Thoracic aorta (tissue), 2 donors: Measurements from ENCODE around the gene MTURN. TPM values are rescaled to one million over a fixed set of nuclear protein-coding genes. Genes with fewer than 3 reads are reported as not detected.

Experiments used
- ATAC-seq: fragments of 150-250 bp; one replicate; pipeline ENCODE4 v1.8.0; 2017; ENCODE audit warnings: low read depth; ENCODE audit not compliant: insufficient number of reproducible peaks, low FRiP score
- DNase-seq: peaks from one replicate; pipeline ENCODE4 v3.0.0-alpha.2; 2020; ENCODE audit warnings: low spot score
- H3K27ac ChIP-seq, 2 donors: fragments of 200-600 bp; sonication (generic); 1 replicate in 1 of 2; 2 replicates in 1 of 2; pipeline ENCODE4 v1.5.1; 2016; ENCODE audit warnings: mild to moderate bottlenecking in 2 of 2, moderate library complexity in 2 of 2
- H3K27me3 ChIP-seq: fragments of 200-600 bp; sonication (generic); replicated peaks from 2 replicates; pipeline ENCODE4 v1.6.0; 2016; ENCODE audit warnings: mild to moderate bottlenecking; ENCODE audit not compliant: insufficient read depth
- H3K36me3 ChIP-seq: fragments of 200-600 bp; sonication (generic); one replicate; pipeline ENCODE4 v1.5.1; 2016
- H3K4me1 ChIP-seq, 2 donors: fragments of 200-600 bp; sonication (generic); 1 replicate in 1 of 2; 2 replicates in 1 of 2; pipeline versions ENCODE4 v1.5.1 to v1.6.0; 2016; ENCODE audit warnings: low read depth in 2 of 2, mild to moderate bottlenecking in 1 of 2; ENCODE audit not compliant: control insufficient read depth in 1 of 2
- H3K4me3 ChIP-seq: fragments of 200-600 bp; sonication (generic); 2 replicates; pipeline ENCODE4 v1.5.1; 2016; ENCODE audit warnings: mild to moderate bottlenecking
- H3K9me3 ChIP-seq: fragments of 200-600 bp; sonication (generic); 2 replicates; pipeline ENCODE4 v1.5.1; 2016
- CTCF ChIP-seq: fragments of 200-600 bp; sonication (generic); IDR thresholded peaks from one replicate; pipeline ENCODE4 v1.5.1; 2019; ENCODE audit warnings: antibody characterized with exemption
- total RNA-seq, 2 donors: library from RNA; depleted of rRNA; stranded (reverse); fragments of >200 nt; gene quantifications; one replicate each; pipeline versions ENCODE4 v1.1.0 to v1.2.3, GENCODE V29; 2016

Gene MTURN
- total RNA-seq, 2 donors from 2014 or later = 71.1 to 80.1 TPM

- H3K9me3 ChIP-seq = no peaks in the 10 kb centered on the region
- no peak for TF ChIP-seq CTCF
- no peaks in the 10 kb centered on the region for H3K27me3 ChIP-seq
- H3K27ac ChIP-seq = no peak overlapping the region
- no peak for ATAC-seq
- DNase-seq = no peak
- no peaks in the 10 kb centered on the region for H3K36me3 ChIP-seq
- H3K4me1 ChIP-seq = no peaks in the 10 kb centered on the region
- H3K4me3 ChIP-seq = no peak overlapping the region
Observed at GRCh38 chr7:30206491-30206890, 71.7 kb downstream of the MTURN start.

GRCh38 chr7:30206942-30207341, 72.2 kb downstream of the MTURN start:
- no peak for DNase-seq
- no peak overlapping the region for H3K4me3 ChIP-seq
- no peaks in the 10 kb centered on the region for H3K36me3 ChIP-seq
- no peak for TF ChIP-seq CTCF
- H3K27me3 ChIP-seq = no peaks in the 10 kb centered on the region
- ATAC-seq = no peak
- no peak overlapping the region for H3K27ac ChIP-seq
- no peaks in the 10 kb centered on the region for H3K9me3 ChIP-seq
- no peaks in the 10 kb centered on the region for H3K4me1 ChIP-seq

GRCh38 chr7:30207376-30207775, 72.6 kb downstream of the MTURN start:
- H3K4me1 ChIP-seq = no peaks in the 10 kb centered on the region
- H3K36me3 ChIP-seq = no peaks in the 10 kb centered on the region
- H3K4me3 ChIP-seq = no peak overlapping the region
- no peak overlapping the region for H3K27ac ChIP-seq
- no peaks in the 10 kb centered on the region for H3K27me3 ChIP-seq
- TF ChIP-seq CTCF = no peak
- H3K9me3 ChIP-seq = no peaks in the 10 kb centered on the region
- no peak for DNase-seq
- ATAC-seq = no peak

GRCh38 chr7:30209951-30210350, 75.2 kb downstream of the MTURN start:
- ATAC-seq (no peak), DNase-seq (no peak)
- Histone ChIP-seq H3K36me3 (no peaks in the 10 kb centered on the region), H3K4me3 (no peak overlapping the region), H3K27me3 (no peaks in the 10 kb centered on the region), H3K9me3 (no peaks in the 10 kb centered on the region), H3K27ac (no peak overlapping the region), H3K4me1 (no peaks in the 10 kb centered on the region)
- TF ChIP-seq CTCF = no peak

Other genes with a start within 250 kb of the MTURN start
- 10 to 100 TPM; 58.1 to 75.3 TPM for gene SCRN1, start 145.2 kb upstream of the MTURN start, total RNA-seq
- 10 to 100 TPM; 12.6 to 15.2 TPM for gene FKBP14, start 108.3 kb upstream of the MTURN start, total RNA-seq
- gene PLEKHA8, start 106.6 kb upstream of the MTURN start, total RNA-seq = 10 to 100 TPM in 1 of 2 donors, 1 to 10 TPM in 1; 6.6 to 10.0 TPM
- 10 to 100 TPM; 20.2 to 29.4 TPM for gene ZNRF2, start 149.6 kb downstream of the MTURN start, total RNA-seq